Stimulated activated CD8-positive, alpha-beta memory T cell treated with anti-CD3 and anti-CD28 coated beads, Interleukin-12 subunit alpha, Interleukin-12 subunit beta, amount 100 ng/mL, for 4 hours (primary cell): ENCODE data around the gene OPRL1.

Experiments used
- DNase-seq: peaks from one replicate; pipeline ENCODE4 v3.0.0-alpha.2; 2020; ENCODE audit warnings: low read depth

The OPRL1 gene

GRCh38 chr20:64144144-64144912 lies 64.4 kb downstream of the OPRL1 start:
- no peak for DNase-seq

GRCh38 chr20:64145458-64146300 lies 65.8 kb downstream of the OPRL1 start:
- DNase-seq: no peak

- DNase-seq: no peak
Observed at GRCh38 chr20:64146301-64146935, 66.5 kb downstream of the OPRL1 start.

GRCh38 chr20:64146936-64147477 lies 67.1 kb downstream of the OPRL1 start:
- DNase-seq: no peak

- no peak for DNase-seq
Observed at GRCh38 chr20:64148581-64148980, 68.7 kb downstream of the OPRL1 start.

- no peak for DNase-seq
Observed at GRCh38 chr20:64149141-64149540, 69.3 kb downstream of the OPRL1 start.

- DNase-seq: no peak
Observed at GRCh38 chr20:64149809-64150560, 70.1 kb downstream of the OPRL1 start.
